GM12878 (cell line): ENCODE data around the gene GNAZ. TPM values are rescaled to one million over a fixed set of nuclear protein-coding genes. Genes with fewer than 3 reads are reported as not detected.

Experiments
- ATAC-seq: fragments of 200-7000 bp; cut with Tn5 transposase; 3 replicates; pipeline ENCODE4 v1.9.1; 2020; ENCODE audit warnings: mild to moderate bottlenecking, moderate library complexity
- BruUV-seq: library from RNA; stranded (reverse); fragments of 400-500 nt; replicated peaks from 2 replicates; lab custom pipeline; 2021; lab: Mats Ljungman, UMichigan
- CTCF ChIA-PET: fragments of 300-600 bp; sonication (Branson Sonifier 250); formaldehyde crosslinking; extraction: SDS; loops from one replicate; lab custom pipeline; 2021; ENCODE audit warnings: inconsistent platforms; lab: Yijun Ruan, JAX
- POLR2A ChIA-PET: fragments of 350-600 bp; formaldehyde crosslinking; extraction: SDS; loops from one replicate; lab custom pipeline; 2021; ENCODE audit warnings: inconsistent platforms; lab: Charles Lee
- RAD21 ChIA-PET: fragments of 300-600 bp; sonication (Branson Sonifier 250); formaldehyde crosslinking; loops from one replicate; lab custom pipeline; 2023; ENCODE audit warnings: antibody characterized with exemption; ENCODE audit not compliant: unreplicated experiment; lab: Charles Lee
- SMC1A ChIA-PET: fragments of 300-600 bp; sonication (Branson Sonifier 250); formaldehyde crosslinking; loops from one replicate; lab custom pipeline; 2023; ENCODE audit not compliant: unreplicated experiment, uncharacterized antibody; lab: Charles Lee
- DNase-seq: peaks from one replicate; pipeline ENCODE4 v3.0.0-alpha.2; 2011; ENCODE audit warnings: low read depth, low spot score
- FAIRE-seq: peaks from 3 replicates; lab custom pipeline; 2011; peaks lifted over from hg19 to GRCh38; lab: Jason Lieb, UNC
- H2AFZ ChIP-seq: 2 replicates; pipeline ENCODE4 v1.6.0; 2011; ENCODE audit warnings: low read depth, low read length, control low read depth; ENCODE audit not compliant: control insufficient read depth
- H3K27ac ChIP-seq: 2 replicates; pipeline ENCODE4 v1.5.1; 2011; ENCODE audit warnings: control low read depth; ENCODE audit not compliant: control insufficient read depth, insufficient read depth
- H3K27me3 ChIP-seq, 2 experiments: replicated peaks in 1 of 2; 2 replicates each; pipeline versions ENCODE4 v1.6.0 to v1.6.1; 2011; ENCODE audit warnings: low read length in 1 of 2; ENCODE audit not compliant: control insufficient read depth in 2 of 2, insufficient read depth in 2 of 2
- H3K36me3 ChIP-seq, 2 experiments: 2 replicates each; pipeline ENCODE4 v1.5.1; 2011; ENCODE audit warnings: low read length in 1 of 2; ENCODE audit not compliant: control insufficient read depth in 2 of 2, insufficient read depth in 2 of 2
- H3K4me1 ChIP-seq: 2 replicates; pipeline ENCODE4 v1.6.1; 2011; ENCODE audit warnings: mild to moderate bottlenecking, low read length, moderate library complexity, mixed read lengths; ENCODE audit not compliant: control insufficient read depth, insufficient read depth
- H3K4me2 ChIP-seq: 2 replicates; pipeline ENCODE4 v1.6.0; 2011; ENCODE audit warnings: control low read depth; ENCODE audit not compliant: control insufficient read depth, insufficient read depth
- H3K4me3 ChIP-seq: fragments of 200-600 bp; sonication (generic); 2 replicates; pipeline ENCODE4 v1.5.1; 2016
- H3K79me2 ChIP-seq: 2 replicates; pipeline ENCODE4 v1.6.0; 2011; ENCODE audit warnings: low read length; ENCODE audit not compliant: control insufficient read depth, insufficient read depth
- H3K9ac ChIP-seq: 2 replicates; pipeline ENCODE4 v1.8.0; 2011; ENCODE audit warnings: low read length, control low read depth, mixed read lengths; ENCODE audit not compliant: control insufficient read depth, insufficient read depth
- H3K9me3 ChIP-seq: replicated peaks from 3 replicates; pipeline ENCODE4 v1.5.1; 2011; ENCODE audit warnings: mild to moderate bottlenecking, low read length; ENCODE audit not compliant: control insufficient read depth, insufficient read depth
- H4K20me1 ChIP-seq: 2 replicates; pipeline ENCODE4 v1.6.0; 2011; ENCODE audit not compliant: control insufficient read depth, insufficient read depth
- ATF3 ChIP-seq: IDR thresholded peaks from 2 replicates; pipeline ENCODE4 v1.6.1; 2011; ENCODE audit warnings: low read depth, mild to moderate bottlenecking, low read length, moderate library complexity, borderline replicate concordance; ENCODE audit errors: extremely low read depth
- ATF7 ChIP-seq: fragments of 450-650 bp; IDR thresholded peaks from 2 replicates; pipeline ENCODE4 v1.6.1; 2016; ENCODE audit warnings: low read depth, mild to moderate bottlenecking
- BACH1 ChIP-seq: fragments of 450-650 bp; IDR thresholded peaks from 2 replicates; pipeline ENCODE4 v1.6.1; 2017; ENCODE audit warnings: mild to moderate bottlenecking, borderline replicate concordance
- BHLHE40 ChIP-seq, 2 experiments: fragments of 450-650 bp in 1 of 2; IDR thresholded peaks; 2 replicates each; pipeline ENCODE4 v1.6.1; 2011 to 2017; ENCODE audit warnings: low read depth in 2 of 2, borderline replicate concordance in 1 of 2, improper control_type of control experiment in 1 of 2, low read length in 1 of 2, mild to moderate bottlenecking in 1 of 2
- CREM ChIP-seq: IDR thresholded peaks from 2 replicates; pipeline ENCODE4 v1.6.1; 2014; ENCODE audit warnings: antibody characterized with exemption, low read depth
- CTCF ChIP-seq, 3 experiments: IDR thresholded peaks in 2 of 3; conservative IDR thresholded peaks in 1 of 3; 2 replicates each; pipeline ENCODE4 v1.5.1; 2011; ENCODE audit warnings: low read depth in 3 of 3, low read length in 3 of 3, mild to moderate bottlenecking in 3 of 3, control low read depth in 2 of 3, moderate library complexity in 2 of 3, inconsistent platforms in 1 of 3, mixed read lengths in 1 of 3; ENCODE audit not compliant: control insufficient read depth in 2 of 3, insufficient read depth in 1 of 3; ENCODE audit errors: extremely low read depth in 1 of 3
- EP300 ChIP-seq, 2 experiments: fragments of 150-350 bp in 1 of 2; IDR thresholded peaks; 2 replicates each; pipeline ENCODE4 v1.6.1; 2011 to 2012; ENCODE audit warnings: low read depth in 2 of 2, low read length in 2 of 2, borderline replicate concordance in 1 of 2, improper control_type of control experiment in 1 of 2, inconsistent platforms in 1 of 2; ENCODE audit not compliant: control insufficient read depth in 1 of 2
- HDAC6 ChIP-seq: fragments of 200-600 bp; sonication (generic); IDR thresholded peaks from one replicate; pipeline ENCODE4 v1.8.0; 2017; ENCODE audit warnings: antibody characterized with exemption; ENCODE audit not compliant: unreplicated experiment
- KAT2A ChIP-seq: conservative IDR thresholded peaks from 2 replicates; pipeline ENCODE4 v1.6.1; 2011; ENCODE audit warnings: low read depth, low read length; ENCODE audit not compliant: control insufficient read depth
- MEF2A ChIP-seq: IDR thresholded peaks from 2 replicates; pipeline ENCODE4 v1.6.1; 2011; ENCODE audit warnings: low read depth, mild to moderate bottlenecking, low read length, moderate library complexity; ENCODE audit not compliant: insufficient read depth
- MTA2 ChIP-seq: fragments of 450-650 bp; IDR thresholded peaks from 2 replicates; pipeline ENCODE4 v1.6.1; 2016; ENCODE audit warnings: low read depth, mild to moderate bottlenecking, moderate library complexity
- NBN ChIP-seq: fragments of 450-650 bp; IDR thresholded peaks from 2 replicates; pipeline ENCODE4 v1.6.1; 2016
- NFIC ChIP-seq: IDR thresholded peaks from 2 replicates; pipeline ENCODE4 v1.6.1; 2012; ENCODE audit warnings: low read depth, mild to moderate bottlenecking, inconsistent platforms, low read length, moderate library complexity
- RB1 ChIP-seq: fragments of 450-650 bp; formaldehyde crosslinking; IDR thresholded peaks from 2 replicates; pipeline ENCODE4 v1.6.1; 2017; ENCODE audit warnings: mild to moderate bottlenecking, borderline replicate concordance
- TBL1XR1 ChIP-seq: IDR thresholded peaks from 2 replicates; pipeline ENCODE4 v1.6.1; 2012; ENCODE audit warnings: low read depth, low read length, improper control_type of control experiment
- WGBS: methylation state at CpG from one replicate; pipeline ENCODE4 v1.1.6; 2016; ENCODE audit warnings: low lambda C conversion rate; ENCODE audit not compliant: insufficient replicate concordance, insufficient coverage; ENCODE audit errors: missing lambda C conversion rate; 5-methylcytosine and 5-hydroxymethylcytosine counted together
- in situ Hi-C: fragments of 300-500 bp; cut with MboI; formaldehyde crosslinking; loops from 9 replicates; pipeline ENCODE4 v1.14.3; 2018; ENCODE audit warnings: mixed read lengths
- intact Hi-C: fragments of 100-400 bp; cut with micrococcal nuclease; formaldehyde crosslinking; loops from one replicate; pipeline ENCODE4 v1.14.2; 2022; ENCODE audit not compliant: unreplicated experiment
- polyA plus RNA-seq, 11 experiments: library from polyadenylated mRNA; depleted of rRNA in 4 of 11; unstranded in 6 of 11; stranded (reverse) in 5 of 11; fragments of >200 nt; fragmentation: Nextera tagmentation in 4 of 11; fragmentation: Illumina TruSeq in 1 of 11; extraction: Ambion mirVana in 4 of 11; extraction: Trizol in 1 of 11; gene quantifications; 1 replicate in 1 of 11; 2 replicates in 10 of 11; pipeline versions ENCODE4 v1.2.1 to v1.2.3, GENCODE V29; 2011 to 2016; ENCODE audit warnings: inconsistent platforms in 2 of 11, missing spikeins in 2 of 11, low read depth in 1 of 11
- total RNA-seq, 4 experiments: library from RNA; depleted of rRNA in 3 of 4; stranded (reverse); fragments of >200 nt in 3 of 4; fragmentation: Illumina TruSeq in 1 of 4; extraction: Trizol in 1 of 4; gene quantifications; 2 replicates each; pipeline versions ENCODE4 v1.2.1 to v1.2.3, GENCODE V29; 2013 to 2021

The GNAZ gene
- total and polyA plus RNA-seq, 10 of the 15 experiments (the other 5 are each of a cell fraction or from before 2014, with no cell fraction given) = 0.09 to 1.0 (median 0.44) TPM; not detected in 1

DNA sequence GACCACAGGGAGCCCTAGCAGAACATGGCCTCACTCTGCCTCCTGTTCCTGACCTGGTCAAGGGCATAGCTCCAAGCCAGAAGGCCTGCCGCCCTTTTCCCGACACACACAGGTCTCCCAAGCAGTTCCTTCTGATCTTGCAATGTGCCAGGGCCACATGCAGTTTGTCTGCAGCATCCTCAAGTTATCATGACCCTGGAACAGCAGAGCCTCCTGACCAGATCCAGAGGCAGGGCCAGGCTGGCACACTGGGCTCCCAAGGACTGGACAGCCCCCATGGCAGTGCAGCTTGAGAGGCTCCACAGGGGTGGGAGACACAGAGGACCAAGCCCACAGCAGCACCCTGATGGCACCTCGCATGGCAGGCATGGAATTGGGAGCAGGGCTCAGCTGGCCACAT lies 31.2 kb downstream of the GNAZ start:
- no TSS peak for BruUV-seq
- Histone ChIP-seq H3K4me3 (no peak overlapping the region), H3K36me3 (no peaks in the 10 kb centered on the region; a peak in 1 of 4 replicates), H3K79me2 (no peaks in the 10 kb centered on the region), H3K9me3 (no peaks in the 10 kb centered on the region), H4K20me1 (no peaks in the 10 kb centered on the region), H3K27me3 (no peaks in the 10 kb centered on the region), H3K4me1 (no peaks in the 10 kb centered on the region), H2AFZ (no peak overlapping the region), H3K27ac (no peak overlapping the region), H3K9ac (no peak overlapping the region), H3K4me2 (no peak overlapping the region)
- POLR2A ChIA-PET = no interaction called here
- intact Hi-C loops (no loop called here), in situ Hi-C loops (no loop called here)
- CTCF ChIA-PET = interaction anchor here (0.6 to 1.5 kb wide), 3 partner anchors 142 to 1097 kb away, joined by 3 to 4 read pairs (median 3); no protein-coding TSS in a partner anchor
- WGBS = 47% methylated on average over 3 of the region's 3 CpGs
- RAD21 ChIA-PET = no interaction called here
- no peak for TF ChIP-seq TBL1XR1
- no peak for TF ChIP-seq RB1
- no peak for FAIRE-seq
- no peak for ATAC-seq
- DNase-seq = no peak
- SMC1A ChIA-PET = no interaction called here

- no peaks in the 10 kb centered on the region for H3K27me3 ChIP-seq
- 46% methylated on average over 10 of the region's 10 CpGs for WGBS
- ChIA-PET POLR2A (no interaction called here), RAD21 (no interaction called here), SMC1A (no interaction called here), CTCF (interaction anchor here (0.6 to 1.5 kb wide), 4 partner anchors 142 to 1097 kb away, joined by 3 to 4 read pairs (median 3); no protein-coding TSS in a partner anchor)
- H3K79me2 ChIP-seq = no peaks in the 10 kb centered on the region
- H3K27ac ChIP-seq = no peak overlapping the region
- H3K9me3 ChIP-seq = no peaks in the 10 kb centered on the region
- no peak overlapping the region for H3K4me3 ChIP-seq
- DNase-seq (no peak), ATAC-seq (no peak), FAIRE-seq (no peak)
- intact Hi-C loops = no loop called here
- H4K20me1 ChIP-seq = no peaks in the 10 kb centered on the region
- H2AFZ ChIP-seq = no peak overlapping the region
- no peak overlapping the region for H3K4me2 ChIP-seq
- in situ Hi-C loops = no loop called here
- no peaks in the 10 kb centered on the region for H3K4me1 ChIP-seq
- H3K9ac ChIP-seq = no peak overlapping the region
- no peaks in the 10 kb centered on the region; a peak in 1 of 4 replicates for H3K36me3 ChIP-seq
- no TSS peak for BruUV-seq
- TF ChIP-seq BACH1 (no peak), NBN (no peak), ATF3 (no peak), BHLHE40 (IDR thresholded peaks at IDR 0.05; ENCODE audit: borderline replicate concordance in 1 of 2, low read depth in 2 of 2, low read length in 1 of 2) (no peak), KAT2A (no peak), CREM (no peak), MTA2 (no peak), ATF7 (no peak), HDAC6 (no peak), NFIC (no peak), CTCF (IDR thresholded peaks at IDR 0.05 in 2 of 3, conservative IDR thresholded peaks at IDR 0.05 in 1 of 3; ENCODE audit: control insufficient read depth in 2 of 3, extremely low read depth in 1 of 3, insufficient read depth in 1 of 3, low read depth in 3 of 3, low read length in 3 of 3) (no peak), MEF2A (no peak), EP300 (IDR thresholded peaks at IDR 0.05; ENCODE audit: borderline replicate concordance in 1 of 2, control insufficient read depth in 1 of 2, low read depth in 2 of 2, low read length in 2 of 2) (no peak)
Measured at GRCh38 chr22:23102002-23102655, 31.8 kb downstream of the GNAZ start.
